Gastrocnemius medialis (tissue), 4 donors: Measurements from ENCODE around the gene SDR9C7.
"Not testable (repeated sequence)": the region's sequence is repeated elsewhere in the genome, so short reads cannot be mapped to it uniquely, and the experiment has no call there.

Source experiments
- POLR2A ChIP-seq, 2 donors: fragments of 450-650 bp; IDR thresholded peaks; one replicate each; pipeline ENCODE4 v1.6.1; 2017; ENCODE audit warnings: antibody characterized with exemption in 2 of 2, mild to moderate bottlenecking in 2 of 2, moderate library complexity in 2 of 2
- TF ChIP-seq, protein P1 (sequence below), 5 experiments: fragments of 450-650 bp in 3 of 5; fragments of 200-600 bp in 2 of 5; sonication (generic) in 2 of 5; IDR thresholded peaks in 4 of 5; conservative IDR thresholded peaks in 1 of 5; 1 replicate in 4 of 5; 2 replicates in 1 of 5; pipeline ENCODE4 v1.5.1; 2016 to 2019; ENCODE audit warnings: antibody characterized with exemption in 5 of 5, mild to moderate bottlenecking in 3 of 5, moderate library complexity in 3 of 5

DNA sequence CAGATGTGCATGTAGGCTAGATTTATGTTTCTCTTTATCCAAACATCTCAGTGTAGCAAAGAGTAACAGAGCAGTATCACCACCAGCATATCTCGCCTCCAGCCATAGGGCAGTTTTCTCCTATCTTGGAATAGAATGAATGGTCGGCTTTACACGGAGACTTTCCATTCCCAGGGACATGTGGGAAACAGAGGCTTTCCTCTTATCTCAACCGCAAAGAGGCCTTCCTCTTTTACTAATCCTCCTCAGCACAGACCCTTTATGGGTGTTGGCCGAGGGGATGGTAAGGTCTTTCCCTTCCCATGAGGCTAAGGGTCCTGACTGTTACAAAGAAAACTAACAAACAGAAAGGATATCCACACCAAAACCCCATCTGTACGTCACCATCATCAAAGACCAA, 34.7 kb upstream of the SDR9C7 start:
- TF ChIP-seq, protein P1, sequence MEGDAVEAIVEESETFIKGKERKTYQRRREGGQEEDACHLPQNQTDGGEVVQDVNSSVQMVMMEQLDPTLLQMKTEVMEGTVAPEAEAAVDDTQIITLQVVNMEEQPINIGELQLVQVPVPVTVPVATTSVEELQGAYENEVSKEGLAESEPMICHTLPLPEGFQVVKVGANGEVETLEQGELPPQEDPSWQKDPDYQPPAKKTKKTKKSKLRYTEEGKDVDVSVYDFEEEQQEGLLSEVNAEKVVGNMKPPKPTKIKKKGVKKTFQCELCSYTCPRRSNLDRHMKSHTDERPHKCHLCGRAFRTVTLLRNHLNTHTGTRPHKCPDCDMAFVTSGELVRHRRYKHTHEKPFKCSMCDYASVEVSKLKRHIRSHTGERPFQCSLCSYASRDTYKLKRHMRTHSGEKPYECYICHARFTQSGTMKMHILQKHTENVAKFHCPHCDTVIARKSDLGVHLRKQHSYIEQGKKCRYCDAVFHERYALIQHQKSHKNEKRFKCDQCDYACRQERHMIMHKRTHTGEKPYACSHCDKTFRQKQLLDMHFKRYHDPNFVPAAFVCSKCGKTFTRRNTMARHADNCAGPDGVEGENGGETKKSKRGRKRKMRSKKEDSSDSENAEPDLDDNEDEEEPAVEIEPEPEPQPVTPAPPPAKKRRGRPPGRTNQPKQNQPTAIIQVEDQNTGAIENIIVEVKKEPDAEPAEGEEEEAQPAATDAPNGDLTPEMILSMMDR (IDR thresholded peaks at IDR 0.05 in 4 of 5, conservative IDR thresholded peaks at IDR 0.05 in 1 of 5) = not testable (repeated sequence)
- TF ChIP-seq POLR2A (IDR thresholded peaks at IDR 0.05) = not testable (repeated sequence)
